GM19397 (cell line): Measurements from ENCODE around the gene MPDZ.

Experiments used
- ATAC-seq: cut with Tn5 transposase; IDR thresholded peaks from one replicate; pipeline ENCODE4 v1.9.1; 2021; ENCODE audit warnings: mild to moderate bottlenecking, moderate library complexity; ENCODE audit not compliant: unreplicated experiment

The MPDZ gene

GRCh38 chr9:13142776-13143175 is 136.7 kb downstream of the MPDZ start:
- no peak for ATAC-seq

- no peak for ATAC-seq
Observed at GRCh38 chr9:13141629-13142028, 137.9 kb downstream of the MPDZ start.

GRCh38 chr9:13140843-13141592 is 138.5 kb downstream of the MPDZ start:
- ATAC-seq = no peak

GRCh38 chr9:13139641-13140171 is 139.8 kb downstream of the MPDZ start:
- no peak for ATAC-seq

GRCh38 chr9:13137426-13137825 is 142.1 kb downstream of the MPDZ start:
- ATAC-seq = no peak

- ATAC-seq = no peak
Observed at GRCh38 chr9:13131991-13132390, 147.5 kb downstream of the MPDZ start.

- ATAC-seq = no peak
Observed at GRCh38 chr9:13131416-13131815, 148.1 kb downstream of the MPDZ start.

- no peak for ATAC-seq
Observed at GRCh38 chr9:13128266-13128860, 151.1 kb downstream of the MPDZ start.

- no peak for ATAC-seq
Observed at GRCh38 chr9:13127131-13127530, 152.4 kb downstream of the MPDZ start.

- ATAC-seq = no peak
Observed at GRCh38 chr9:13125261-13125660, 154.2 kb downstream of the MPDZ start.

- ATAC-seq = no peak
Observed at GRCh38 chr9:13122756-13123369, 156.6 kb downstream of the MPDZ start.

GRCh38 chr9:13118313-13118712 is 161.2 kb downstream of the MPDZ start:
- no peak for ATAC-seq

- ATAC-seq = no peak
Observed at GRCh38 chr9:13116292-13116691, 163.2 kb downstream of the MPDZ start.

- ATAC-seq = no peak
Observed at GRCh38 chr9:13113751-13114150, 165.7 kb downstream of the MPDZ start.

- ATAC-seq = no peak
Observed at GRCh38 chr9:13113216-13113615, 166.3 kb downstream of the MPDZ start.

GRCh38 chr9:13111778-13112177 is 167.7 kb downstream of the MPDZ start:
- no peak for ATAC-seq

GRCh38 chr9:13110766-13111417 is 168.6 kb downstream of the MPDZ start:
- ATAC-seq = no peak

- no peak for ATAC-seq
Observed at GRCh38 chr9:13109781-13110180, 169.7 kb downstream of the MPDZ start.

GRCh38 chr9:13107008-13107407 is 172.5 kb downstream of the MPDZ start:
- ATAC-seq = no peak

- no peak for ATAC-seq
Observed at GRCh38 chr9:13100914-13101572, 178.4 kb downstream of the MPDZ start.

- no peak for ATAC-seq
Observed at GRCh38 chr9:13095056-13095455, 184.4 kb downstream of the MPDZ start.
